Measurements from ENCODE around the gene DRICH1.
"Not testable (repeated sequence)": the region's sequence is repeated elsewhere in the genome, so short reads cannot be mapped to it uniquely, and the experiment has no call there.

Gene DRICH1

DNA sequence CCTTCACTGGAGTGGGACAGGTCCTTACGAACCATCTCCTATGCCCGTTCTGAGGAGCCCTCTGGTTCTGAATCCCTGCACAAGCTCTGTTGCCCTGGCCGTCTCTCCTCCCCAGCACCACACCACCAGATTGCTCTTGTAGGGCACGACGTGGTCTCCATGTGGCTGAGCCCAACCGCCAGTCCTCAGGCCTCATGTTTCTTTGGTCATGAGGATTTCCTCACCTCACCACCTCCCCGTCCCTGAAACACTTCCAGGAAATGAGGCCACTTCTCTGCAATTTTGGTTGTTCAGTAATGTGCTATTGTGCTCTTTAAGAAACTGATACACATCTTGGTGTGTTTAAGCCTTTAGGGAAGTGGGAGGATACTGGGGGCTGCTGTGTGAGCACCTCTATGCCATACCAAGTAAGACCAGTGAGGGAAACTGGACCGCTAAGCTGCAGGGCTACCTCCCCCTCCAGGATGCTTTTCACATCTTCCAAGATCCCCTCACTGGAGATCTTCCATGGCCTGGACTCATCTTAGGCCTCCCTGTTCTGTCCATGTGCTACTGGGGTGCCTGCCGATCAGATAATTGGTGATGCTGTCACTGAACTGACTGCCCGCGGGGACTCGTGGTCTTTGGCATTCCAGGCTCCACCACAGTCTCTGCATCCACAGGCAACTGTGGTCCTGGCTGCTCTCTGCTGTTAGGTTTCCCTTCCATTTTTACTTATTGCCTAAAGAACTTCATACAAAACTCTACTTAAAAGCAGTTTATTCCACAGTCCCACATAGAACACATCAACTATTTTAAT is 21.9 kb downstream of the DRICH1 start:
- Histone ChIP-seq H3K27me3 (ENCODE audit: low read depth, low read length) (no peaks in the 10 kb centered on the region), H3K9me3 (ENCODE audit: control insufficient read depth in 1 of 2, low read length in 2 of 2) (no peaks in the 10 kb centered on the region), H3K36me3 (ENCODE audit: control insufficient read depth in 1 of 2, insufficient read depth in 2 of 2, low read length in 2 of 2) (no peaks in the 10 kb centered on the region), H3K4me3 (ENCODE audit: low read depth in 1 of 2, low read length in 2 of 2) (no peak overlapping the region), H3K27ac (ENCODE audit: low read length) (no peak overlapping the region), H3K4me1 (ENCODE audit: control insufficient read depth in 1 of 2, insufficient read depth in 2 of 2, low read length in 2 of 2) (no peaks in the 10 kb centered on the region)

DNA sequence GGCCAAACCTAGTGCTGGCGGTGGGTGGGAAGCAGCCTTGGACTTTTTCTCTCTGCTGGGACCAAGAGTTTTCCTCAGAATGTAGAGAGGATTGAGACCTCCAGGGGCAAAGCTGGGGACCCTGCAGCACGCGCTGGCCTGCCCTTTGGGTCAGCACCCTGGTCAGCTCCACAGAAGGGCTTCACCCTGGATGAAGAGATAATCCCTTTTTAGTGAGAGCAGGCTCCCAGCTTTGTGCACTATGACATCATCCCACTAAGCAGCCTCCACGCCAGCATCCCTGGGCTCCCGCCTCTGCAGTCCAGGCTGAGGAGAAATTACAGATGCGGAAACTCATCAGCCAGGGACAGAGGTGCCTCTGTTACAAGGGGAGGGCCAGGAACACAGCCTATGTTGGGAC is 23.5 kb downstream of the DRICH1 start:
- no peaks in the 10 kb centered on the region for H3K27me3 ChIP-seq (ENCODE audit: low read depth, low read length)
- H3K9me3 ChIP-seq (ENCODE audit: control insufficient read depth in 1 of 2, low read length in 2 of 2) = no peaks in the 10 kb centered on the region
- no peaks in the 10 kb centered on the region for H3K4me1 ChIP-seq (ENCODE audit: control insufficient read depth in 1 of 2, insufficient read depth in 2 of 2, low read length in 2 of 2)

DNA sequence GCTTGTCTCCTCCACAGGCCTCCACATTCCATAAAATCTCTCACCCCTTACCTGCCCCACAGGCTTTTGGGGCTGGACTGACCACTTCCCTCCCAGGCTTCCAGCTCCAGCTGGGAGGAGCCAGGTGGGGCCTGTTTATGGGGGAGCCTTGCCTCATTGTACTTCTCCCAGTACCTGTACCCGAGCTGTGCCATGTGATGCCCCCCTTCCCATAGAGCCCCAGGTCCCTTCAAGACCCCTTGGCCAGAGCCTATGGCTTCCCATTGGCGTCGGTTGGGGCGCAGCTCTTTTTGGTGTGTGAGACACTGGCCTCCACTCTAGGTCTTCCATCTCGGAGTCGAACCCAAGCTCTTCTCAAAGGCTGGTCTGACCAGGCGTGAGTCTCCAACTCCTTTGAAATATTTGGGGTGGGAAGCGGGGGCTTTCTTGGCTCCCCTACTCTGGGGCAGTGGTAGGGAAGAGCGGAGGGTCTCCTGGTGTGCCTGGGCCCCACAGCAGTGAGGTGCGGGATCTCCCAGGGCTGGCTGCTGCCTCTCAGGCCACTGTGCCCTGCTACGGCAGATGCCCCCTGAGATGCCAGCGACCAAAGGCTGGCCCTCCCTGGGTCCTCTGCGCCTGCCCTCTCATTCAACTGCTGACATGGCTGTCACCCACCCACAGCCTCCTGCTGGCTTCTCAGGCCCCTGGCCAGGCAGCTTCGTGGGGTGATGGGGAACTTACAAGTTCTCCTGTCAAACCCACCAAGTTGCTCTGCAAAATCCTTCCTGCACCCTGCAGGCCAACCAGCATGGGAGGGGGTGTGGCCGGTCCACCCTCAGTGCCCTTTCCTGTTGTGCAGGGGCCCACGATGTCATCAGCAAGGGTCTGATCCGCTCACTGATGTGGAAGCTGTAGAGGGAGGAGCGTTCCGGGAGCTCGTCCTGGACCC is 25.7 kb downstream of the DRICH1 start:
- Histone ChIP-seq H3K9me3 (ENCODE audit: control insufficient read depth in 1 of 2, low read length in 2 of 2) (no peaks in the 10 kb centered on the region), H3K27me3 (ENCODE audit: low read depth, low read length) (no peaks in the 10 kb centered on the region)

More for the DNA sequence above, 23.5 kb downstream of the DRICH1 start:
- no peak overlapping the region for H3K4me3 ChIP-seq (ENCODE audit: low read depth in 1 of 2, low read length in 2 of 2)
- no peaks in the 10 kb centered on the region for H3K36me3 ChIP-seq (ENCODE audit: control insufficient read depth in 1 of 2, insufficient read depth in 2 of 2, low read length in 2 of 2)
- no peak overlapping the region for H3K27ac ChIP-seq (ENCODE audit: low read length)

DNA sequence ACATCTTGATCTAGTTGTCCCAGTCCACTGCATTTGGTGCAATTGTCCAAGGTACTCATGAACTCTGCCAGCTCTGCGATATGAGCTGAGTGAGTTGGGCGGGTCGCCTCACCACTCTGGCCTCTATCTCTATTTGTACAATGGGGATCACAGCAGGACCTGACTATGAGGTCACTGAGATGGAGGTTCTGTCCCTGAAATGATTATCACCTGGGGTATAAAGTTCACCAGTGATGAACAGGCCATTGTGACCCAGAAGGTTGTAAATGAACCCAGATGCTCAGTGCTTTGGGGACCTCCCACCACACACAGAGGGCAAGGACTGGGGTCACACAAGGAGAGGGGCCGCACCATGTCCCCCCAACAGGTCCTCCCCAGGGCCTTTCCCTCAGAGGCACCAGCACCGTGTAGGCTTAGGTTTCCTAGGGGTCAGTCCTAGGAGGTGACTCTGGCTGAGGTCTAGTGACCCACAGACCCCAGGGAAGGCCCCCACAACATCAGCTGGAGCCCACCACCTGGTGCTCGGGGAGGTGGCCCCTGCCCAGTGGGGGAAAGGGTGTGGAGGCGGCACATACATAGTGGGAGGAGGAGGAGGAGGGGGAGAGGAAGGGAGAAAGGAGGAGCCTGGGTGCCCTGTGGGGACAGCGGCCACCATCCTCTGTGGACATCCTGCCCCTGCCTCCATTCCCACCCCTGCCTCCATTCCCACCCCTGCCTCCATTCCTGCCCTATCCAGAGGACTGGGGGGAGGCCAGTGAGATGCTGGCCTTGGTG is 27.0 kb downstream of the DRICH1 start:
- Histone ChIP-seq H3K9me3 (ENCODE audit: control insufficient read depth in 1 of 2, low read length in 2 of 2) (no peaks in the 10 kb centered on the region), H3K27ac (ENCODE audit: low read length) (no peak overlapping the region), H3K4me3 (ENCODE audit: low read depth in 1 of 2, low read length in 2 of 2) (no peak overlapping the region), H3K4me1 (ENCODE audit: control insufficient read depth in 1 of 2, insufficient read depth in 2 of 2, low read length in 2 of 2) (no peaks in the 10 kb centered on the region), H3K27me3 (ENCODE audit: low read depth, low read length) (no peaks in the 10 kb centered on the region), H3K36me3 (ENCODE audit: control insufficient read depth in 1 of 2, insufficient read depth in 2 of 2, low read length in 2 of 2) (no peaks in the 10 kb centered on the region)

More for the DNA sequence above, 25.7 kb downstream of the DRICH1 start:
- H3K36me3 ChIP-seq (ENCODE audit: control insufficient read depth in 1 of 2, insufficient read depth in 2 of 2, low read length in 2 of 2) = no peaks in the 10 kb centered on the region
- H3K4me3 ChIP-seq (ENCODE audit: low read depth in 1 of 2, low read length in 2 of 2) = no peak overlapping the region
- H3K27ac ChIP-seq (ENCODE audit: low read length) = no peak overlapping the region
- no peaks in the 10 kb centered on the region for H3K4me1 ChIP-seq (ENCODE audit: control insufficient read depth in 1 of 2, insufficient read depth in 2 of 2, low read length in 2 of 2)

DNA sequence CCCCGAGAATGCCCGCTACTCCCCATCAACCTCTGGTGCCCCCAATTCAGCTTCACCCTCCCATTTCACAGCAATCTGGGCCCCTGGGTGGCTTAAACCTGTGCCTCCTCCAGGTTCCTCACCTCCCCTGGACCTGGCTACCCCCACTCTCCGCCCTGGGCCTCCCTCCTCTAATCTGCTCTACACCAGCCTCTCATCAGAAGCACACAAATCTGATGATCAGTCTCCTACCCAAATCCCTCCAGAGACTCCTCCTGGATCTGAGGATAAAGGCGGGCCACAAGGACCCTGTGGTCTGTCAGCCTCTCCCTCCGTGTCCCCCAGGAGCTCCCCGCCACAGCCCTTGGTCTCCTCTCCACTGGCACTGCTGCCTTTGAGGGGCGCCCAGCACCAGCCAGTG is 28.9 kb downstream of the DRICH1 start:
- Histone ChIP-seq H3K4me3 (ENCODE audit: low read depth in 1 of 2, low read length in 2 of 2) (no peak overlapping the region), H3K4me1 (ENCODE audit: control insufficient read depth in 1 of 2, insufficient read depth in 2 of 2, low read length in 2 of 2) (no peaks in the 10 kb centered on the region), H3K9me3 (ENCODE audit: control insufficient read depth in 1 of 2, low read length in 2 of 2) (no peaks in the 10 kb centered on the region), H3K27ac (ENCODE audit: low read length) (no peak overlapping the region), H3K36me3 (ENCODE audit: control insufficient read depth in 1 of 2, insufficient read depth in 2 of 2, low read length in 2 of 2) (no peaks in the 10 kb centered on the region), H3K27me3 (ENCODE audit: low read depth, low read length) (no peaks in the 10 kb centered on the region)

DNA sequence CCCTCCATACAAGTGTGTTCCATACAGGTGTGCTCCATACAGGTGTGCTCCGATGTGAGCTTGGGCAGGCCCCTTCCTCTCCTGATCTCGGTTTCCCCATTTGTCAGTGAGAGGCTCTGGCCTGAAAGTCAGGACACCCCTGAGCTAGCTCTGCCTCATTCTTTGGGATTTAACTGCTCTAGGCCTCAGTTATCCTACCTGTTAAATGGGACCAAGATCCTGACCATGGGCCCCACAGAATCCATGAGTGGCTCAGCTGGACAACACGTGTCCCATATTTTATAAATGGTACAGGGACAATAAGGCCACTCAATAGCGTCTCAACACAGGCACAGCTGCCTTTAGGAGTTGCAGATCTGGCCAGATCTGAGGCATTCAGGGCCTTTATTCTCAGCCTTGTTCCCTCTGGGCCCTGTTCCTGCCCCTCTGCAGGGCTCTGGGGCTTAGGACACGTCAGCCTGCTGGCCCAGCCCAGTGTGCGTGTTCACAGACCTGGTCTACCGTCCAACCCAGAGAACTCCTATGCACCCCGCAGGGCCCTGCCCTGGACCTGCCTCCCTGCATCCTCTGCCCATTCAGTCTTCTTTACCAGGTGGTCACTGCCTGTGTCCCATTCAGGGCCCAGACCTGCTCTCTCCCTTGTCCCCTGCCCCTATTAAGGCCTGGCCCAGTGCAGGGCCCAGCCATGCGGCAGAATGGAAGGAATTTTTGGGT is 33.2 kb downstream of the DRICH1 start:
- Histone ChIP-seq H3K27me3 (ENCODE audit: low read depth, low read length) (no peaks in the 10 kb centered on the region), H3K27ac (ENCODE audit: low read length) (no peak overlapping the region), H3K36me3 (ENCODE audit: control insufficient read depth in 1 of 2, insufficient read depth in 2 of 2, low read length in 2 of 2) (no peaks in the 10 kb centered on the region), H3K9me3 (ENCODE audit: control insufficient read depth in 1 of 2, low read length in 2 of 2) (no peaks in the 10 kb centered on the region), H3K4me1 (ENCODE audit: control insufficient read depth in 1 of 2, insufficient read depth in 2 of 2, low read length in 2 of 2) (no peaks in the 10 kb centered on the region), H3K4me3 (ENCODE audit: low read depth in 1 of 2, low read length in 2 of 2) (no peak overlapping the region)

DNA sequence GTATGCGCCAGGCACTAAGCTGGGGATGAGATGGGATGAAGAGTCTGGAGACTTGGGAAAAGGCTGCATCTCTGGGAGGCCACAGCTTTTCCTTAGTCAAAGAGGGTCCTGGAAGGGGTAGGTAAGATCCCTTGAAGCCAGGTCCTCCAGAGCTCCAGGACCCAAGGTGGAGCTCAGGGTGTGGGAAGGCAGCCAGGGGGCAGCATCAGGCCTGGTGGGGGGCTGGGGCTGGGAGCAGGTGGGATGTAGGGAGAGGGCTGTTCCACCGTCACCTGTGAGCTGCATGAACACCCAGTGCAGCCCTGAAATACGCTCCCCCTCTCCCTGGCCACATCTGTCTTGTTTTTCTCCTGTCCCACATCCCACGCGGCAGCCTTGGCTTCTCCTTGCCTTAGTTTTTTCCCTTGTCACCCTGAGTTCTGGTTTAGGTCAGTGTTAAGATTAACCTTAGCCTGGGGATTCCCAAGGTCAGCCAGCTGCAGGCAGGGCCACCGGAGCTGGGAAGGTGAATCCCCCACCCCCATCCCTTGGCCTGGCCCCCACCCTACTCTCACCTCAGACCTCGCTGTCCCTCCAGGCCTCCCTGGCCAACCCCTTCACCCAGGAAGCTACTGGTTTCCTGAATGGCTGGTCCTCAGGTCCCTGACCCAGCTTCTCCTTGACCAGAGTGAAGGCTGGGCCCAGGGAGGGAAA is 34.4 kb downstream of the DRICH1 start:
- H3K27me3 ChIP-seq (ENCODE audit: low read depth, low read length); H3K36me3 ChIP-seq (ENCODE audit: control insufficient read depth in 1 of 2, insufficient read depth in 2 of 2, low read length in 2 of 2); H3K4me1 ChIP-seq (ENCODE audit: control insufficient read depth in 1 of 2, insufficient read depth in 2 of 2, low read length in 2 of 2); H3K4me3 ChIP-seq (ENCODE audit: low read depth in 1 of 2, low read length in 2 of 2); H3K9me3 ChIP-seq (ENCODE audit: control insufficient read depth in 1 of 2, low read length in 2 of 2); H3K27ac ChIP-seq (ENCODE audit: low read length): not testable (repeated sequence)

DNA sequence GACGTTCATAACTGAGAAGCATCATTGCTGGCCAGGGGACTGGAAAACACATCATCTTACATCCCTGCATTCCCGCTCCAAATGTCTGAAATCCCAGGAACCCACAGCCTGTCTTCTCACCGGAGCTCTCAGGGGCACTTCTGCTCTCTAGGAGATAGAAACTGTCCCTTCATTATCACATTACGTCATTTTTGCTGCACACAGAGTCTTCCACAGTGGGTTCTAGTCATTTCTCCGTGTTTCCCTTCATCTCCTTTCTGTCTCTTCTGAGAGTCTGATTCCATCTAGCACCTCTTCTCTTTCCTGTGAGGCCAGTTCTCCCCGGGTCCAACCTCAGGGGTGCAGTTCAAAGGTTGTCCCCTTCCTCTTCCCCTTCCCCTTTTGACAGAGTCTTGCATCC is 36.2 kb downstream of the DRICH1 start:
- H3K4me3 ChIP-seq (ENCODE audit: low read depth in 1 of 2, low read length in 2 of 2); H3K27me3 ChIP-seq (ENCODE audit: low read depth, low read length); H3K9me3 ChIP-seq (ENCODE audit: control insufficient read depth in 1 of 2, low read length in 2 of 2); H3K4me1 ChIP-seq (ENCODE audit: control insufficient read depth in 1 of 2, insufficient read depth in 2 of 2, low read length in 2 of 2); H3K27ac ChIP-seq (ENCODE audit: low read length); H3K36me3 ChIP-seq (ENCODE audit: control insufficient read depth in 1 of 2, insufficient read depth in 2 of 2, low read length in 2 of 2): not testable (repeated sequence)

DNA sequence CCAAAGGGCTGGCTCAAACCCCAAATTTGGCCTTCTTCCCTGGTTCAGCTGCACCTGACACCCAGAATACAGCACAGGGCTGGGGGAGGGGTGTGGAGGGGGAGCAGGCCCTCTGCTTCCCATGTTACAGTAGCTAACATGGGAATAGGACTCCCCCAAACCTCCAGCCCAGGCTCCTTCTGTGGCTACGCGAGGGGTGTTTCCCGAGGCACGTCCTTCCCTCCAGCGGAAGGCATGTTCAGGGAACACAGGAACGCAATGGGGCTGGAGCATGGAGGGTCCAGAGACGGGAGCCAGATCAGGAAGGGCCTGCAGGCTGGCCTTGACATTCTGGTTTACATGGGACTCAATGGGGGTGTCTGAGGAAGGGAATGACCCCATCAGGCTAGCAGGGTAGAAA is 40.3 kb downstream of the DRICH1 start:
- no peaks in the 10 kb centered on the region for H3K4me1 ChIP-seq (ENCODE audit: control insufficient read depth in 1 of 2, insufficient read depth in 2 of 2, low read length in 2 of 2)
- no peak overlapping the region for H3K27ac ChIP-seq (ENCODE audit: low read length)
- H3K27me3 ChIP-seq (ENCODE audit: low read depth, low read length) = no peaks in the 10 kb centered on the region
- no peak overlapping the region for H3K4me3 ChIP-seq (ENCODE audit: low read depth in 1 of 2, low read length in 2 of 2)
- H3K9me3 ChIP-seq (ENCODE audit: control insufficient read depth in 1 of 2, low read length in 2 of 2) = no peaks in the 10 kb centered on the region
- H3K36me3 ChIP-seq (ENCODE audit: control insufficient read depth in 1 of 2, insufficient read depth in 2 of 2, low read length in 2 of 2) = no peaks in the 10 kb centered on the region

DNA sequence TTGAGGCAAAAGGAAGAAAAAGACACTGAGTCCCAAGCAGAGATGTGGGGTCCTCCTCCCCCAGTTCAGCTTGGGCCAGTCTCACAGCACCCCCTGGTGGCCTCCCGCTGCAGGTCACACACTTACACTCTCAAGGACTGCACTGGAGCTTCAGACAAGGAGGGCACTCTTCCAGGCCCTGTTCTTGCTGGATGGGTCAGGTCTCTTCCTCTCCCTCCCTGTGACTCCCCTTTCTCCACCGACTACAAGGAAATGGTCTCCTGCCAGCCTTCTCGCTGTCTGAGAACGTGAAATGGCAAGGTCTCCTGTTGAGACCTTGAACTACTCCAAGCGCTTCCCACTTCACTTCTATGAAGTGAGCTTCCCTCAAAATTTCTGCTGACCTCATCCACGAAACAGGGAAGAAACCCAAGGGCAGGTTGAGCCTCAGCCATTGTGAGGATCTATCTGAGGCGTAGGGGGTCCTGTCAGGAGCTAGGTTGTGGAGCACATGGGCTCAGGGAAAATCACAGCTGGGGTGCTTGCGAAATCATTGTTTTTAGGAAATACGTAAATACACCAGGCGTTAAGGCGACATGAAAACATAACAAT is 40.8 kb downstream of the DRICH1 start:
- no peak overlapping the region for H3K27ac ChIP-seq (ENCODE audit: low read length)
- H3K36me3 ChIP-seq (ENCODE audit: control insufficient read depth in 1 of 2, insufficient read depth in 2 of 2, low read length in 2 of 2) = no peaks in the 10 kb centered on the region
- no peaks in the 10 kb centered on the region for H3K9me3 ChIP-seq (ENCODE audit: control insufficient read depth in 1 of 2, low read length in 2 of 2)
- H3K4me3 ChIP-seq (ENCODE audit: low read depth in 1 of 2, low read length in 2 of 2) = no peak overlapping the region
- H3K4me1 ChIP-seq (ENCODE audit: control insufficient read depth in 1 of 2, insufficient read depth in 2 of 2, low read length in 2 of 2) = no peaks in the 10 kb centered on the region
- H3K27me3 ChIP-seq (ENCODE audit: low read depth, low read length) = no peaks in the 10 kb centered on the region
